Measurements from ENCODE around the gene PRKG2. TPM values are rescaled to one million over a fixed set of nuclear protein-coding genes. Genes with fewer than 3 reads are reported as not detected.

PRKG2 gene, protein sequence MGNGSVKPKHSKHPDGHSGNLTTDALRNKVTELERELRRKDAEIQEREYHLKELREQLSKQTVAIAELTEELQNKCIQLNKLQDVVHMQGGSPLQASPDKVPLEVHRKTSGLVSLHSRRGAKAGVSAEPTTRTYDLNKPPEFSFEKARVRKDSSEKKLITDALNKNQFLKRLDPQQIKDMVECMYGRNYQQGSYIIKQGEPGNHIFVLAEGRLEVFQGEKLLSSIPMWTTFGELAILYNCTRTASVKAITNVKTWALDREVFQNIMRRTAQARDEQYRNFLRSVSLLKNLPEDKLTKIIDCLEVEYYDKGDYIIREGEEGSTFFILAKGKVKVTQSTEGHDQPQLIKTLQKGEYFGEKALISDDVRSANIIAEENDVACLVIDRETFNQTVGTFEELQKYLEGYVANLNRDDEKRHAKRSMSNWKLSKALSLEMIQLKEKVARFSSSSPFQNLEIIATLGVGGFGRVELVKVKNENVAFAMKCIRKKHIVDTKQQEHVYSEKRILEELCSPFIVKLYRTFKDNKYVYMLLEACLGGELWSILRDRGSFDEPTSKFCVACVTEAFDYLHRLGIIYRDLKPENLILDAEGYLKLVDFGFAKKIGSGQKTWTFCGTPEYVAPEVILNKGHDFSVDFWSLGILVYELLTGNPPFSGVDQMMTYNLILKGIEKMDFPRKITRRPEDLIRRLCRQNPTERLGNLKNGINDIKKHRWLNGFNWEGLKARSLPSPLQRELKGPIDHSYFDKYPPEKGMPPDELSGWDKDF
- 1 to 10 TPM; 1.2 to 3.5 (median 1.3) TPM for total RNA-seq

DNA sequence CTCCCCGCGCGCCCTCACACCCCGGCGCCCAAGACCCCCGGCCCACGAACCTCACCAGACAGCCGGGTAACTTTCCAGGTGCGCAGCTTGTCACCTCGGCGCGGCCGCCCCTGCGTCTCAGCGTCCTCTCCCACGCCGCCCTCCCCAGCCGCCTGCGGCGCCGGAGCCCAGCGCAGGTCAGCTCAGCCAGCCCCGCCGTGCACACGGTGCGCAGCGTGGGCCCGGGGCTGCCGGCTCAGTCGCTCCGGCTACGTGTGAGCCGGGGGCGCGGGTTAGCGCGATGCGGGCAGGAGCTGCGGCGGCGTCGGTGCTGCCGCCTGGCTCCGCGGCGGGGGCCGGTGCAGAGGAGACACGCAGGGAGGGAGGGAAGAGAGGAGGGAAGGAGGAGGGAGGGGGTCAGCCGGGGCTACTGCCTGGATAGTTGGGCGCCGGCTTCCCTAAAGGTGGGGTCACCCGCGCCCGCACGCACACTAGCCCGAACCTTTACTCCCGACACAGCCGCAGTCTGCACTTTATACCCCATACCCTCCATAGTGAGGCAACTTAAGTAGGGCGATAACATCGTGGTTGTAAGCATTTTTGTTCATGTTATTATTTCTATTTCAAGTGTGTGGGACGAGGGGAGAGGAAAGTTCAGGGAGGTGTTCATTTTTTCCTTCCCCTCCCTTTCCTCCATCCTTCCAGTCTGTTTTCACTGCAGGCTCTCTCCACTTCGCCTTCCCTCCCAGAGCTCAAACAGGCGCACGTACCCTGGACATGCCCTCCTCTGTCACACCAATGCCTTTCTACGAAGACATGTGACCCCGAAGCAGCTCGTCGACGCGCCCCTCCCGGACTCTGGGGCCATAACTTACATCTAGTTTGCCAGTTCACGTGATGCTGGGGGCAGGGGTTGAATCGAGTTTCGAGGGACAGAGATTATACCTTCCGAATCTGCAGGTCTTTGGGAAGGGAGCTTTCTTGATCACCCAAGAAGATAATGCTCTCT lies at the start of gene PRKG2:
Gene PRKG2 (minus strand): TSS at position 342 of the 988 bp plus-strand sequence. CDS start 10,175 bp downstream, outside the sequence.
- Histone ChIP-seq H3K27ac (no peak within 1 kb of the TSS), H3K36me3 (no peaks in the 10 kb centered on the region), H3K4me3 (peak within 1 kb of the TSS; percentile 47 to 63 (median 52)), H3K4me1 (no peaks in the 10 kb centered on the region), H3K27me3 (peaks cover 0 to 38% of the 10 kb centered on the region in 2 donors), H3K9me3 (peaks cover 0 to 5% of the 10 kb centered on the region in 2 donors)
- TF ChIP-seq, protein P1, sequence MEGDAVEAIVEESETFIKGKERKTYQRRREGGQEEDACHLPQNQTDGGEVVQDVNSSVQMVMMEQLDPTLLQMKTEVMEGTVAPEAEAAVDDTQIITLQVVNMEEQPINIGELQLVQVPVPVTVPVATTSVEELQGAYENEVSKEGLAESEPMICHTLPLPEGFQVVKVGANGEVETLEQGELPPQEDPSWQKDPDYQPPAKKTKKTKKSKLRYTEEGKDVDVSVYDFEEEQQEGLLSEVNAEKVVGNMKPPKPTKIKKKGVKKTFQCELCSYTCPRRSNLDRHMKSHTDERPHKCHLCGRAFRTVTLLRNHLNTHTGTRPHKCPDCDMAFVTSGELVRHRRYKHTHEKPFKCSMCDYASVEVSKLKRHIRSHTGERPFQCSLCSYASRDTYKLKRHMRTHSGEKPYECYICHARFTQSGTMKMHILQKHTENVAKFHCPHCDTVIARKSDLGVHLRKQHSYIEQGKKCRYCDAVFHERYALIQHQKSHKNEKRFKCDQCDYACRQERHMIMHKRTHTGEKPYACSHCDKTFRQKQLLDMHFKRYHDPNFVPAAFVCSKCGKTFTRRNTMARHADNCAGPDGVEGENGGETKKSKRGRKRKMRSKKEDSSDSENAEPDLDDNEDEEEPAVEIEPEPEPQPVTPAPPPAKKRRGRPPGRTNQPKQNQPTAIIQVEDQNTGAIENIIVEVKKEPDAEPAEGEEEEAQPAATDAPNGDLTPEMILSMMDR (IDR thresholded peaks at IDR 0.05): no peak
- TF ChIP-seq POLR2AphosphoS5 (IDR thresholded peaks at IDR 0.05): no peak
- no peak for TF ChIP-seq POLR2A (IDR thresholded peaks at IDR 0.05)
- intact Hi-C loops (cut with DNase I; ENCODE audit: low total_unique reads): no loop called here
- DNase-seq (ENCODE audit: low spot score in 2 of 2): no peak

DNA sequence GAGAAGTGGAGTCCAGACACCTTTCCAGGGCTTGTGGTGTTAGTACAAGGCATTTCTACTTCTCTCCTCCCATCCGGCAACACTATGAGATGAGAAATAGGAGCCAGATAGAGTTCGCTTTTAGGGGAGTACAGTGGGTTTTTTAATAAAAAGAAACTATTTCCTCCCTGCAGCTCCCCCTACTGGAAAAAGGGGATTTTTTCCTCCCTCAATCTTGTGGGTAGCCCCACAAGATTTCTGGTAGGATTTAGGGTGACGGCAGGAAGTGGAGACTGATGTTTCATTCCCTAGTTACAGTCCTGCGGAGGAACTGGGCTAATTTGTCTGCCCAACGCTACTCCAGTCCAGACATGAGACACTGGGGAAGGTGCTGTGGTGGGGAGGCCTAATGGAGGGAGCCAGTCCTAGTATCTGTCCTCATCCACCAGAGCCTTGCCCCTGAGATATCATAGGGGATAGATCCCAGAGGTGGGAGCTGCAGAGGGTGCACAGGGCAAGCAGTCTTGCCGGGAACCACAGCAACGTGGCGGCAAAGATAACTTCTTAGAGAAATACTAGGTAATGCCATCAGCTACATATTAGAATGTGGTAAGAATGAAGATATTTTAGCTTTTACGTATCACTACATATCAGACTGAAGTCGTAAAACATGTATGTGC lies 45.5 kb upstream of the PRKG2 start:
- Histone ChIP-seq H3K4me3 (no peak overlapping the region), H3K27ac (no peak overlapping the region), H3K9me3 (peaks cover 0 to 6% of the 10 kb centered on the region in 2 donors), H3K4me1 (no peaks in the 10 kb centered on the region), H3K27me3 (no peaks in the 10 kb centered on the region), H3K36me3 (no peaks in the 10 kb centered on the region)
- intact Hi-C loops (cut with DNase I; ENCODE audit: low total_unique reads): no loop called here
- TF ChIP-seq, protein P1 (IDR thresholded peaks at IDR 0.05): no peak
- TF ChIP-seq POLR2A (IDR thresholded peaks at IDR 0.05) (no peak), POLR2AphosphoS5 (IDR thresholded peaks at IDR 0.05) (no peak)
- DNase-seq (ENCODE audit: low spot score in 2 of 2): no peak

DNA sequence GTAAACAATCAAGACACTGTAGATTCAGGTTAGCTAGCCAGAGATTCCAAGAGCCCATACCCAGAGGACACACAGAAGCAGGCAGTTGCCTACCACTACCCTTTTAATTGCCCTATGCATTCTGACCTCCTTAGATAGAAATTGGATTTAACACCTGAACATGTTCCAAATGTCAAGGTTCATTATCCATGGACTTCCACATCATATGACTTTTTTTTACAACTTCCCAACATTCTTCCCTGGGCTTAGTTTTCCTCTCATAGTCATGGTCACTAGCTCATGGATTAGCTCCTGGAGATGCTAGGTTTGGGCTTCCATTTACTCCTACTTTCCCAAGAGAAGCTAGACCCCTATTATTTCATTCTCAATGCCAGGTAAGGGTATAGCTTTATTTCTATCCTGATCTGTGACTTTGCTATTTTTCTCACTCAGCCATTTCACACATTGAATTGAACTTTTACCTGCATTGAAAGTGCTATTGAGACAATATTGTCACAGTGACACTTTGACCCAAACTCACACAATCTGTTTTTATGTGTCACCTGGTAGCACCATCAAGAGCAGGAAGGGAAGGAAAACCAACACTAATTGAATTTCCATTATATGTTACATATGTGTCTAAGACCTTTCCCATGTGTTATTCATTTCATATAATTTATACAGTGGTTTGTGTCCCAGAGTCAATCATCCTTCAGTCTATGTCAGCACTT lies 44.0 kb upstream of the PRKG2 start:
- no peak overlapping the region for H3K27ac ChIP-seq
- no peaks in the 10 kb centered on the region for H3K27me3 ChIP-seq
- no peak overlapping the region for H3K4me3 ChIP-seq
- intact Hi-C loops (cut with DNase I; ENCODE audit: low total_unique reads): no loop called here
- no peaks in the 10 kb centered on the region for H3K9me3 ChIP-seq
- DNase-seq (ENCODE audit: low spot score in 2 of 2): no peak
- TF ChIP-seq POLR2A (IDR thresholded peaks at IDR 0.05): no peak
- TF ChIP-seq POLR2AphosphoS5 (IDR thresholded peaks at IDR 0.05): no peak
- TF ChIP-seq, protein P1 (IDR thresholded peaks at IDR 0.05): no peak
- H3K36me3 ChIP-seq: no peaks in the 10 kb centered on the region
- no peaks in the 10 kb centered on the region for H3K4me1 ChIP-seq

DNA sequence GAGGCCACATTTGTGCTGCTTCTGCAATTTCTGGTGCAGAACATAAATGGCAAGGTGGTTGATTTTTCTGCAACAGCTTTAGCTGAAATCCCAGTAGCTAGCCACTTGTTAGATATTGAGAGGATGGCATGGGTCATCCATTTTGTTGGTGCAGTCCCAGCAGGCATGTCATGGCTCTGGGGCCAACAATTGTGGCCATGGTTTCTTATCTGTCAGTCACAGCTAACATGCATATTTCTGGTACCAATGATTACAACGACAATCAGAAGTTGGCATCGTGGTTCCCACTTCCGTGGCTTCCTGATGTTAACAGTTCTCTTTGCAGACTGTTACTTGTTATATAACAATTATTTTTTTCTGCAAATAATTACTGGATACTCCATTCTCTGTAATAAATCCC lies 42.8 kb upstream of the PRKG2 start:
- no peaks in the 10 kb centered on the region for H3K27me3 ChIP-seq
- intact Hi-C loops (cut with DNase I; ENCODE audit: low total_unique reads): no loop called here
- no peak overlapping the region for H3K27ac ChIP-seq
- H3K4me3 ChIP-seq: no peak overlapping the region
- H3K4me1 ChIP-seq: no peaks in the 10 kb centered on the region
- no peaks in the 10 kb centered on the region for H3K9me3 ChIP-seq
- TF ChIP-seq POLR2AphosphoS5 (IDR thresholded peaks at IDR 0.05) (no peak), POLR2A (IDR thresholded peaks at IDR 0.05) (no peak)
- TF ChIP-seq, protein P1 (IDR thresholded peaks at IDR 0.05): no peak
- DNase-seq (ENCODE audit: low spot score in 2 of 2): no peak
- no peaks in the 10 kb centered on the region for H3K36me3 ChIP-seq
